RWPE2 (cell line): ENCODE results near the gene PYGO2.

Experiments
- ATAC-seq: fragments of 200-7000 bp; cut with Tn5 transposase; 3 replicates; pipeline ENCODE4 v1.9.1; 2021; ENCODE audit warnings: low read depth
- DNase-seq: peaks from one replicate; pipeline ENCODE4 v3.0.0-alpha.2; 2020; ENCODE audit warnings: low spot score
- H3K27ac ChIP-seq: fragments of 450-650 bp; 2 replicates; pipeline ENCODE4 v1.5.1; 2017; ENCODE audit warnings: mild to moderate bottlenecking; ENCODE audit not compliant: poor library complexity, severe bottlenecking
- H3K27me3 ChIP-seq: fragments of 250-450 bp; sonication (Bioruptor Pico); 2 replicates; pipeline ENCODE4 v1.5.1; 2021; ENCODE audit warnings: mild to moderate bottlenecking, moderate library complexity; ENCODE audit not compliant: insufficient read depth, poor library complexity, severe bottlenecking
- H3K36me3 ChIP-seq: fragments of 250-450 bp; sonication (Bioruptor Pico); 2 replicates; pipeline ENCODE4 v1.5.1; 2020; ENCODE audit warnings: low read depth, mild to moderate bottlenecking, moderate library complexity
- H3K4me1 ChIP-seq: fragments of 250-450 bp; sonication (Bioruptor Pico); 2 replicates; pipeline ENCODE4 v1.5.1; 2021; ENCODE audit warnings: mild to moderate bottlenecking, moderate library complexity; ENCODE audit not compliant: insufficient read depth, poor library complexity, severe bottlenecking
- H3K4me3 ChIP-seq: fragments of 250-450 bp; sonication (Bioruptor Pico); 2 replicates; pipeline ENCODE4 v1.5.1; 2021; ENCODE audit warnings: mild to moderate bottlenecking, moderate library complexity; ENCODE audit not compliant: severe bottlenecking
- H3K9me3 ChIP-seq: fragments of 250-450 bp; sonication (Bioruptor Pico); 2 replicates; pipeline ENCODE4 v1.5.1; 2021; ENCODE audit warnings: mild to moderate bottlenecking, moderate library complexity; ENCODE audit not compliant: severe bottlenecking
- TF ChIP-seq, protein P1 (sequence below): fragments of 450-650 bp; IDR thresholded peaks from one replicate; pipeline ENCODE4 v1.5.1; 2017; ENCODE audit warnings: mild to moderate bottlenecking, moderate library complexity; ENCODE audit not compliant: poor library complexity, severe bottlenecking

PYGO2 gene

DNA sequence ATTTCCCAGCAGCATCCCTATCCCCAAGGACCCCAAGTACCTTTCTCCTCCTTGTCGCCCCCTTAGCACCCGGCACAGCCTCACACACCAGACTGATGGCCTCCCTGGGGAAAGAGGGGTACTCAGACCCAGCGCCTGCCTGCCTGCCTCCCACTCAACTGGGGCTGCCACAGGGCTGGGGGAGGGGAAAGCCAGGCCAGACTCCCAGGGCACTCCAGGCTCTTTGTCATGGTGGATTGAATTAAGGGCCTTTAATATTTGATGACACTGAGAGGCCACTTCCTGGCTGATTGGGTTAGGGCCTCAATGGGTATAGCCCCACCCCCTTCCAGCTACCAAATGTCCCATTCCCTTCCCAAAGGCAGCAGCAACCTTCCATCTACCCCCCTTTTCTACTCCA lies 7.1 kb upstream of the PYGO2 start:
- no peak for ATAC-seq

DNA sequence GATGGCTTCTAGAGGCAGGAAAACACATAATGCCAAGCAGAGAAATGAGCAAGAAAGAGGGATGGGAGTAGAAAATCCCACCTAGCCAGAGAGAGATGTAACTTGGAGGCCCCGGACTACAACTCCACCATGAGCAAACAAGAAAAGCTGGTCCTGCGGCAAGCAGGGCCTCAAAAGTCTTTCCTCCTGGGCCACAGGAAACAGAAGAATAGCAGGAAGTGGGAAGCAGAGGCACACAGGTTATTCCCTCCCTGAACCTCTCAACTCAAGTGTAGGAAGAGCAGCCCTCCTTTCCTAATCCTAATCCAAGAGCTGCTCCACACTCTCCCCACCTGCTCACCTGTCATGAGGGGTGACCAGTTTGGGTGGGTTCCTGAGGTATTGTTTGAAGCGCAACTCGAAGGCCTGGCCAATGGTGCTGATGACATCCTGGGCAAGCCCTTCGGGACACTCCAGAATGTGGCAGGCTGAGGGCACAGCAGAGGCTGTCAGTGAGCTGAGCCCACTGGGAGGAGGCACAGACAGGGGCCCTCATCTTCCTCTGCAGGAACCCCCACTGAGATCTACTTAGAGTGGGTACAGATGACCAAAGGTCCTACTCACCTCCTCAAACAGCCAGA lies 5.9 kb upstream of the PYGO2 start:
- Histone ChIP-seq H3K9me3 (no peaks in the 10 kb centered on the region), H3K27ac (peak overlapping the region; percentile 99), H3K36me3 (peaks cover 70% of the 10 kb centered on the region), H3K4me3 (no peak overlapping the region), H3K4me1 (peaks cover 32% of the 10 kb centered on the region), H3K27me3 (no peaks in the 10 kb centered on the region)
- no peak for ATAC-seq
- DNase-seq = no peak
- TF ChIP-seq, protein P1, sequence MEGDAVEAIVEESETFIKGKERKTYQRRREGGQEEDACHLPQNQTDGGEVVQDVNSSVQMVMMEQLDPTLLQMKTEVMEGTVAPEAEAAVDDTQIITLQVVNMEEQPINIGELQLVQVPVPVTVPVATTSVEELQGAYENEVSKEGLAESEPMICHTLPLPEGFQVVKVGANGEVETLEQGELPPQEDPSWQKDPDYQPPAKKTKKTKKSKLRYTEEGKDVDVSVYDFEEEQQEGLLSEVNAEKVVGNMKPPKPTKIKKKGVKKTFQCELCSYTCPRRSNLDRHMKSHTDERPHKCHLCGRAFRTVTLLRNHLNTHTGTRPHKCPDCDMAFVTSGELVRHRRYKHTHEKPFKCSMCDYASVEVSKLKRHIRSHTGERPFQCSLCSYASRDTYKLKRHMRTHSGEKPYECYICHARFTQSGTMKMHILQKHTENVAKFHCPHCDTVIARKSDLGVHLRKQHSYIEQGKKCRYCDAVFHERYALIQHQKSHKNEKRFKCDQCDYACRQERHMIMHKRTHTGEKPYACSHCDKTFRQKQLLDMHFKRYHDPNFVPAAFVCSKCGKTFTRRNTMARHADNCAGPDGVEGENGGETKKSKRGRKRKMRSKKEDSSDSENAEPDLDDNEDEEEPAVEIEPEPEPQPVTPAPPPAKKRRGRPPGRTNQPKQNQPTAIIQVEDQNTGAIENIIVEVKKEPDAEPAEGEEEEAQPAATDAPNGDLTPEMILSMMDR = no peak

More for the DNA sequence above, 7.1 kb upstream of the PYGO2 start:
- Histone ChIP-seq H3K27me3 (no peaks in the 10 kb centered on the region), H3K4me1 (peaks cover 33% of the 10 kb centered on the region), H3K9me3 (no peaks in the 10 kb centered on the region), H3K27ac (peak overlapping the region; percentile 99), H3K36me3 (peaks cover 57% of the 10 kb centered on the region), H3K4me3 (peak overlapping the region; percentile 57)
- TF ChIP-seq, protein P1 = no peak
- DNase-seq = no peak

DNA sequence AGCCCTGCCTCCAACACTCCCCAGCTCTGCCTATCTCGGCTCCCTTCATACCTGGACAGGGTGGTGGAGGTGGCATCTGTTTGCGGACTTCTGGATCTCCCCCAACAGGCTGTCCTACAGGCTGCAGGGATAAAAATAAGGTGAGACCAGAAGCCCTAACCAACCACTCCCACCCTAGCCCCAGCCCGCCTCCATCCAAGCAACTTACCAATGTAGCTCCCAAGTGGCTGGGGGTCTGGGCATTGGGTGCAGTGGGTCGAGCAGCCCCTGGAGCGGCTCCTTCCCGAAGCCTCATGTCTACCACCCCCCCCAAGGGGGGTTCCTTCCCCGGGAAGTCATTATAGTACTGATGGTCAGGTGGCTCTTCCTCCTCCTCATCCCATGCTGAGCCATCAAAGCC lies 4.5 kb upstream of the PYGO2 start:
- TF ChIP-seq, protein P1 = no peak
- Histone ChIP-seq H3K4me1 (peaks cover 23% of the 10 kb centered on the region), H3K27ac (peak overlapping the region; percentile 99), H3K36me3 (peaks cover 73% of the 10 kb centered on the region), H3K27me3 (no peaks in the 10 kb centered on the region), H3K4me3 (no peak overlapping the region), H3K9me3 (no peaks in the 10 kb centered on the region)
- DNase-seq = no peak
- no peak for ATAC-seq

DNA sequence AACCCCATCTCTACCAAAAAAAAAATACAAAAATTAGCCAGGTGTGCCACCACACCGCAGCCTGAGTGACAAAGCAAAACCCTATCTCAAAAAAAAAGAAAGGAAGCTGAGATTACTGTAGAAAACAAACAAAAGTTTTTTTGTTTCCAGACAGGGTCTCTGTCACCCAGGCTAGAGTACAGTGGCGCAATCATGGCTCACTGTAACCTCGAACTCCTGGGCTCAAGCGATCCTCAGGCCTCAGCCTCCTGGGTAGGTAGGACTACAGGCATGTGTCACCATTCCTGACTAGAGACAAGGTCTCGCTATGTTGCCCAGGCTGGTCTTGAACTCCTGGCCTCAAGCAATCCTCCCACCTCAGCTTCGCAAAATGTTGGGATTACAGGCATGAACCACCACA lies 2.8 kb upstream of the PYGO2 start:
- H3K27me3 ChIP-seq = no peaks in the 10 kb centered on the region
- no peak overlapping the region for H3K4me3 ChIP-seq
- ATAC-seq (no peak), DNase-seq (no peak)
- peaks cover 23% of the 10 kb centered on the region for H3K4me1 ChIP-seq
- peaks cover 77% of the 10 kb centered on the region for H3K36me3 ChIP-seq
- H3K9me3 ChIP-seq = no peaks in the 10 kb centered on the region
- H3K27ac ChIP-seq = peak overlapping the region; percentile 99
- TF ChIP-seq, protein P1 = no peak

DNA sequence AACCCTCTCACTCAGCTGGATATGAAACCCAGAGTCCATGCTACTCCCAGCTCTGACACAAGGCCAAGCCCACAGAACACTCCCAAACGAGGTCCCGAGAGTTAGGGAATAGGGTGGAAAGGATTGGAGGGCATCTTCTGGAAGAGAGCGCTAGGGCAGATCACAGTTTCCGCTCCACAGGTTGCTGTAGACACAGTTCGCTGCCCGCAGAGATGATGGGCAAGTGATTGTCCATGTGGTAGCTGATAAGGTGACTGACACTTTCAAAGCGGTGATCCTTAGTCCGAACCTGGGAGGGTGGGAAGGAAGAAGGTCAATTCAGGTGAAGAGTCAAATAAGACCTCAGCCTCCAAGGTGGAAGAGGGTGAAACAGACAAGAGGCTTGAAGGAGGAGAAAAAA lies 2.1 kb upstream of the PYGO2 start:
- H3K4me3 ChIP-seq = no peak overlapping the region
- TF ChIP-seq, protein P1 = no peak
- no peaks in the 10 kb centered on the region for H3K9me3 ChIP-seq
- H3K4me1 ChIP-seq = peaks cover 22% of the 10 kb centered on the region
- peaks cover 72% of the 10 kb centered on the region for H3K36me3 ChIP-seq
- ATAC-seq (no peak), DNase-seq (no peak)
- H3K27ac ChIP-seq = peak overlapping the region; percentile 99
- H3K27me3 ChIP-seq = no peaks in the 10 kb centered on the region
